Nucleus accumbens (tissue), 56 donors: ENCODE results near the gene ADGB.
"Not testable (repeated sequence)": the region's sequence is repeated elsewhere in the genome, so short reads cannot be mapped to it uniquely, and the experiment has no call there.

ENCODE experiments used
- DNase-seq, 56 donors: peaks; one replicate each; lab custom pipeline; 2025; lab: John Stamatoyannopoulos, UW

The ADGB gene

DNA sequence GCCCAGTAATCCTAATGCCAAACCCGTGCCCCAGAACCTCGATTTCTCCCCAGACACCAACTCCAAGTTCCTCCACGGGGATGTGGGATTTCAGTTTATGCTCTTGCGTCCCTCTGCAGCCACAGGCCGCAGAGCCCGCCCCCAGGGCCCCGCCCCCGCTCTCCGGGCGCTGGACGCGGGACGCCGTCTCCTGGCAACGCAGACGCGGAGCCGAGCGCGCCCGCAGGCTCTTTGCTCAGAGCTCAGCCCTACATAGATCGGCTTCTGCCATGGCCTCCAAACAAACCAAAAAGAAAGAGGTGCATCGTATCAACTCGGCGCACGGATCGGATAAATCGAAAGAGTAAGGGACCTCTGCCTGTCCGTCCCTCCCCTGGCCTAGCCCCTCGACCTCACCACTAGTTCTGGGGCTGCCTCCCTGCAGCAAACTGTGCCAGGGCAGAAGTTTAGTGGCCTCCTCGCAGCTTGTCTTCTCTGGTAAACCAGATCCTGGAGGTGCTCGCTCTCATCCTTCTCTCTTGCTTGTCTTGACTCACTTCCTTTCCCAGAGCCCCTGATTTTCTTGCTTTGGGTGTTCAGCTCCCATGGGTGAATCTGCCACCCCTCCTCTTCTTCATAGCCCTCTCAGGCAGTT lies at the start of gene ADGB:
Gene ADGB (plus strand): TSS at position 201 of the 634 bp plus-strand sequence. CDS start 69 bp downstream, at position 270.
- peak in 16 of 56 donors; percentile 1 to 51 (median 12) for DNase-seq

DNA sequence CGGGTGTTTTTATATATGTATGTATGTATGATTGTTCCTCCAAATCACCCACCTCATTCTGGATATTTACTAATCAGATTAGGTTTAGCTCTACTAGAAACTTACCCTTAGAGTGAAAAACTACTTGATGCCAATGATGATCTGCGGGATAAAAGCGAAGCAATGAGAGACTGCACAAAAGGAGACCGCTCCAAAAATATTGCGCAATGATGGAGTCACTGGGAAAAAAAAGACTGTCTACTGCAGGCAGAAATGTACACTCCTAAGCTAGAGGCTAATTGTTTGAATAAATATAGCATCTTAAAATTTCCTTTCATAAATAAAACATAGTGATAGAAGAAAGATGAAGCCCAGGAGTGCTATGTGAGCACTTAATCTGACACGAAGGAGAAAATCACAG lies 47.9 kb upstream of the ADGB start:
- no peak for DNase-seq

DNA sequence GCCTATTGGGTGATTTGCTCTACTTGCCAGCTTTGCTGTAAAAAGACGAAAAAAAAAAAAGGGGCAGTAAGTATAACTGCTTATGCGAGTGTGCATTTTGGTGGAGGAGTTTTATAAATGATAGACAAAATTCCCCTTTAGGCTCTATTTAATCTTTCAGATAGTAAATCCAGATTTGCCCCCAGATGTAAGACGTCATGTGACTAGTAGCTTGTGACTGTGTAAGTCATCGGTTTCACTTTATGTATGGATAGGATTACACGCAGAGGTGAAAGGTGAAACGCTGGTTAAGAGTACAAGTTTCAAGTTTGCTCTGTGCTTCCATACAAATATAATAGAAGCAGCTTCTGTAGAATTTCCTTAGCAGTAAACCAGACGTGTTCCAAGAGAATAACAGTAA lies 47.2 kb upstream of the ADGB start:
- DNase-seq, result no peak

DNA sequence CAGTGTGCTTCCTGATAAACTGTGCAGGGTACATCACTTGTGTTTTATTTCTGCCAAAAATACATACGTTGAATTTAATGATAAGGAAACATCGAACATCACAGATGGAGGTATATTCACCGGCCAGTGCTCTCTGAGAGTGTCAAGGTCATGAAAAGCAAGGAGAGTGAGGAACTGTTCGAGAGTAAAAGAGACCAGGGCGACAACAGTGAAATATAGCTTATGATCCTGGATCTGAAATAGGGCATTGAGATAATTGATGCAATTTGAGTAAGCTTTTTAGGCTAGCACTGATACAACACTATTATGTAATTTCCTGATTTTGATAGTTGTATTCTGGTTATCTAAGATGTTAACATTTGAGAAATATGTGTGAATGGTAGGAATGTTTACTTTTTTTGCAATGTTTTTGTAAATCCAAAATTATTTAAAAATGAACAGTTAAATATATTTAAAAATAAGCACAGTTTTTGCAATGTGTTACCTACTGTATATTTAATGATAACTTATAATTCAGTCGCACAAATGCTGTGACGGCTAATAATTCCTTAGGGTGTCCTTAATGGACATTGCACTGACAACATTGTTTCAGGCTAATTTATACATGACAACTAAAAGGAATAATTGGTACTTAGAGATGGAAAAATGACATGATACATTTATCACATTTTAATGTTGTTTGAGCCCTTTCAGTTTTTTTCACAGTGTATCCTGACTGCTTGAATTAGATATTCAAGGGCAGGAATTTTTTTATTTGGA lies 45.2 kb upstream of the ADGB start:
- no peak for DNase-seq

DNA sequence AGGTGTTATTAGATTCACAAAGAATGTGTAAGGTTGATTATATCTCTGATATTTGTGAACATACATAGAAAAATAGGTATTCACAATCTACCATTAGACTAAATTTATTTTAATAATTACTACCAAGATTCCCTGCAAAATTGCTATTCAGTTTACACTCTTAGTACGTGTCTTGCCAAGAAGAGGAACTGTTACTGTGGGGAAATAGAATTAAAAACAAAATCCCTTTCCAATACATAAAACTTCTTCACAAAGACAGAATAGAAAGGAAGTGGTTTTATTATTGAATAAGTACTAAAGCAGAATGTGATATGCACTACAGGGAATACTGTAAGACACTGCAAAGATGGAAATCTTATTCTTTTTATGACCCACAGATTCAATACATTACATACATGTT lies 38.2 kb upstream of the ADGB start:
- no peak for DNase-seq

DNA sequence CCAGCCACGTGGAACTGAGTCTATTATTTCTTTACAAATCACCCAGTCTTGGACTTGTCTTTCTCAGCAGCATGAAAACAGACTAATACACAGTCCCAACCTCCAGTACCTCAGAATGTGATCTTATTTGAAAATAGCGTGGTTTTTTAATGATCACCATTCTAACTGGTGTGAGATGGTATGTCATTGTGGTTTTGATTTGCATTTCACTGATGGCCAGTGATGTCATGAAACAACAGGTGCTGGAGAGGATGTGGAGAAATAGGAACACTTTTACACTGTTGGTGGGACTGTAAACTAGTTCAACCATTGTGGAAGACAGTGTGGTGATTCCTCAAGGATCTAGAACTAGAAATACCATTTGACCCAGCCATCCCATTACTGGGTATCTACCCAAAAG lies 32.1 kb upstream of the ADGB start:
- DNase-seq, result not testable (repeated sequence)

DNA sequence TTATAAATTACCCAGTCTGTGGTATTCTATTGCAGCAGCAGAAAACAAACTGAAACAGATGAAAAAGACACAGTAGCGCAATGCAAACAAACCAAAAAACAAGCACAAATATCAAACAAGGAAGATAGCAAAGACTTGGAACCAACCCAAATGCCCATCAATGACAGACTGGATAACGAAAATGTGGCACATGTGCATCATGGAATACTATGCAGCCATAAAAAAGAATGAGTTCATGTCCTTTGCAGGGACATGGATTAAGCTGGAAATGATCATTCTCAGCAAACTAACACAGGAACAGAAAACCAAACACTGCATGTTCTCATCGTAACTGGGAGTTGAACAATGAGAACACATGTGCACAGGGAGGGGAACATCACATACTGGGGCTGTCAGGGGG lies 30.2 kb upstream of the ADGB start:
- DNase-seq, result not testable (repeated sequence)

DNA sequence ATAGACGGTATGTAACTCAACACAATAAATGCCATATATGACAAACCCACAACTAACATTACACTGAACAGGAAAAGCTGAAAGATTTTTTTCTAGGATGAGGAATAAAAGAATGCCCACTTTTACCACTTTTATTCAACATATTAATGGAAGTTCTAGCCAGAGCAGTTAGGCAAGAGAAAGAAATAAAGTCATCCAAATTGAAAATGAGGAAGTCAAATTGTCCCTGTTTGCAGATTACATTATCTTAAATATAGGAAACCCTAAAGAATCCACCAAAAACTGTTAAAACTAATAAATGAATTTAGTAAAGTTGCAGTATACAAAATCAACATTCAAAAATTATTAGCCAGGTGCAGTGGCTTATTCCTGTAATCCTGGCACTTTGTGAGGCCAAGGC lies 24.6 kb upstream of the ADGB start:
- DNase-seq, result no peak

DNA sequence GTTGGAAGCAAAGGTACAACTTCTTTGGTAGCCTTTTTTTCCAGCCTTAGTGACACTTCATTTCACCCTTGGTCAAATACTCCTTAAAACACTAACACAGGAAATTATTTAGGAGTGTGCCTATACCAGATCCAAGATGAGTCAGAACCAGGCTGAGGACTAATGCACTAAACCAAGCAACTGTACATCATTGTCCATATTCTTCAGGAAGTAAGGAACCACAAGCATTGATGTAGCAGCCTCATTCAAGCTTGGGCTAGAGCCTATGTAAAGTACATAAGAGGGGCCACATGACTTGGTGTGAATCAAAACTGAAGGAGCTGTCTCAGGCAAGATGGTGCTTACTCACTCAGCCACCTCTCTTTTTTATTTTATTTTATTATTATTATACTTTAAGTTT lies 20.7 kb upstream of the ADGB start:
- no peak for DNase-seq

DNA sequence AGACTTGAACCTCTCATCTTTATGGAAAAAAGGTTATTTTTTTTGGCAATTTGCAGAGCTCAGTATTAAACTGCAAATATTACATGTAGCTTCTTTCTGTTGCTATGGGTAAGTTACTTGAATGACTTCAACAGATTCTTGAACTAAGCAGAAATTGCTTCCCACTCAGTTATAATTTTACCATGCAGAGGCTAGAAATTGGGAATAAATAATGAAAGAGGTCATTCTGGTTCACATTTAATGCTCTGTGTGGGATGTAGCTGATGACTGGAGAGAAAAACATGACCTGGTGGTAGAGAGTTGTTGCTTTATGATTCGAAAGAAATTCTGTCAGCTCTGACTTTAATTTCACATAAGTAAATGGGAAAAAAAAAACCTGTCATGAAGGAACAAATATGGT lies 16.8 kb upstream of the ADGB start:
- DNase-seq, result no peak

DNA sequence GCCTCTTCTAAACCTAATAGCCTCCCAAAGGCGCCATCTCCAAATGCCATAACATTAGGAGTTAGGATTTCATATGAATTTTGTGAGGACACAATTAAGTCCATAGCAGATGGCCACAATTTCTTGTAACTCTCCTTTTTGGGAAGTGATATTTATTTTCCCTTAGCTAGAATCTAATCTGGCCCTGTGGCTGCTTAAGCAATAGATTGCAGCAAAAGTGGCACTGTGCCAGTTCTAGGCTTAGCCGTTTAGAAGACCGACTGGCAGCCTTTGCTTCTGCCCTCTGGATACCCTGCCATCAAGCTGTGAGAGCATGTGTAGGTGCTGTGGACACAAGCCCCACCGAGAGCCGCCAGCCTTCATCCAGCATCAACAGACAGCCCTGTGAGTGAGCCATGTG lies 15.9 kb upstream of the ADGB start:
- DNase-seq, result peak in 6 of 56 donors; percentile 1 to 34 (median 7)

DNA sequence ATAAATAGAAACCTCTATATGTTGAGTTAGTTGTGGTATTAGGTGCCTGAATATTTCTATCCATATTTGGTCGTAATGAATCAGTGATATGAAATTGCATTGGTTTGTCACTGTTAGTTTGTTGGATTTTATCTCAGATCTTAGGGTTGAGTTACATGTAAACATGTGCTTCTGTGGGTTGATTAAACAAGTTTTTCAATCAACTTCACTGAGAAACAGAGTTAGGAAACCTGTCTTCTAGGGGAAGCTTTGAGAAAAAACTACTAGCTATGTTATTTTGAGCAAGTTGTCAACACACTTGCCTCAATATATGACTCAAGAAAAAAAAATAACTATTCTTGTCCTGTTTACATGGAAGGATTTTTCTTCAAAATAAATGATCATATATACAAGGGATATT lies 14.8 kb upstream of the ADGB start:
- DNase-seq, result no peak

DNA sequence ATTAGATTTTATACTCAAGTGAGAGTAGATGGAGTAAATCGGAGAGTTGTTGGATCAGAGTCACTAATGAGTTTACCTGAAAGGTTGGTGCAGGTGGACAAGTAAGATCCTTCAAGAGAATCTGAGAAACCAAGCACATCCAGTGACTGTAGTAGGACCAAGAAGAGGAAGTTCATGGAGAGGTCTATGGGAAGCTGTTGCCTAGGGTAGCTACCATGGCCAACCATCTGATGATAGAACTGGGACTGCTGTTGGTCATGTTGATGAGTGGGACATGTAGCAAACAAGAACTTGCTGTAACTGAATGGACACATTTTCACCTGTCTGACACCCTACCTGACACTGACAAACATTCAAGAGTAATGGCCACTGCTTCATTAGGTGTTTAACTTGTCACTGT lies 11.3 kb upstream of the ADGB start:
- no peak for DNase-seq

DNA sequence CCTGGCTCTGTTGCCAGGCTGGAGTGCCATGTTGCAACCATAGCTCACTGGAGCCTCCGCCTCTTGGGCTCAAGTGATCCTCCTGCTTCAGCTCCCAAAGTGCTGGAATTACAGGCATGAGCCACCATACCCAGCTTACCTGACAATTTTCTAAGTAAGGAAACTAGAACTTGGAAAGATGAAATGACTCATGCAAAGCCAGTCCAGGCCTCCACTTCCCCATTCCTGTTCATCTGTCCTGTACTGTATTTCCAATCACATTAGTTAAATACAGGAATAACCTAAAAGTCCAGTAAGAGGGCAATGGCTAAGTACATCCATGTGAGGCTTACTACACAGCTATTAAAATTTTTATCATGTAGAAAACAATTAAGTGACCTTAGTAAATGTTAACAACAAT lies 8.3 kb upstream of the ADGB start:
- DNase-seq, result no peak

DNA sequence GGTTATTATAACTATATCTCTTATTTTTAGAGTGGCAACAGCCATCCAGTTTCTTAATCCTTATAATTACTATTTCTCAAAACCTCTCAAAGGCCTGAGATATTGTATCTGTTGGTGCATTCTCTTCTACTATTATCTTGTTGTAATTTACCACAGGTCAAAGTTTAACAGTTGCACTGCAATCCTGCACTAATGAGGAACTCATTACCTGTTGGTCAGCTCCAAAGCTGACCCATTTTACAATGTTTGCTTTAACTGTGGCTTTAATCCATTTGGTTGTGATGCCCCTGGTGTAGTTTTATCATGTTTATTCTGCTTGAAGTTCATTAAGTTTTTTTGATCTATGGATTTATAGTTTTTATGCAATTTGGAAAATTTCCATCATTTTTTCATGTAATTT lies 6.3 kb upstream of the ADGB start:
- no peak for DNase-seq

DNA sequence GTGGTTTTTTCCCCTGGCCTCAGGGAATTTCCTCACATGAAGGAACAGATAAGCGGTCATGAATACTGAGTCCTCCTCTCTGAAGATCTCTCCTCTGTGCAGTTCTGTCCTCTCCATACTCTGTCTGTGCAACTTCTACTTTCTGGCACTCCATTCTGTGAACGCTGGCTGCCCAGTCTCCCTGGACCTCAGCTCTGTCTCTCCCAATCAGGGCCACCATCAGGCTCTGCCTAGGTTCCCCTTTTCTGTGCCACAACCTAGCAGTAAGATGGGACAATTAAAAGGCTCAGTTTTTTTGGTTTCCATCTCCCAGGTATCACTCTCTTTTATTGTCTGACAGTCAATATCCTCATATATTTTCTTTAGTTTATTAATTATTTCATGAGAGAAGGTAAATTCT lies 4.8 kb upstream of the ADGB start:
- peak in 4 of 56 donors; percentile 3 to 15 (median 8) for DNase-seq

DNA sequence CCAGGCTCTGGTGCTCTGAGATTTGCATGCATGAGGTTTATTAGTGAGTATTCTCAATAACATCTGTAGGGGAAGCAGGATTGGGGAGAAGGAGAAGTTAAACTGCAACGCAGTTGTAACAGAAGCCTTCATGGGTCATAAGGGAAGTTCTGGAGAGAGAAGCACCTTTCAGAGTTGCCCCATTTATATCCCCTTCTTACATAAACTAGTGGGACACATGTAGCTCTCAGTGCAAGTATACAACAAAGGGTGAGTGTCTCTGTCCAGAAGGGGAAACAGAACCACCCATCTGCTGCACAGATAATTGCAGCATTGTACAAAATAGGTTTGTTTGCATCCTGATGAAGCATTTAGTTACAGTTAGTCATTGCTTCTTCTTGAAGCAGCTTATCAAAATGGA lies 4.3 kb upstream of the ADGB start:
- no peak for DNase-seq

DNA sequence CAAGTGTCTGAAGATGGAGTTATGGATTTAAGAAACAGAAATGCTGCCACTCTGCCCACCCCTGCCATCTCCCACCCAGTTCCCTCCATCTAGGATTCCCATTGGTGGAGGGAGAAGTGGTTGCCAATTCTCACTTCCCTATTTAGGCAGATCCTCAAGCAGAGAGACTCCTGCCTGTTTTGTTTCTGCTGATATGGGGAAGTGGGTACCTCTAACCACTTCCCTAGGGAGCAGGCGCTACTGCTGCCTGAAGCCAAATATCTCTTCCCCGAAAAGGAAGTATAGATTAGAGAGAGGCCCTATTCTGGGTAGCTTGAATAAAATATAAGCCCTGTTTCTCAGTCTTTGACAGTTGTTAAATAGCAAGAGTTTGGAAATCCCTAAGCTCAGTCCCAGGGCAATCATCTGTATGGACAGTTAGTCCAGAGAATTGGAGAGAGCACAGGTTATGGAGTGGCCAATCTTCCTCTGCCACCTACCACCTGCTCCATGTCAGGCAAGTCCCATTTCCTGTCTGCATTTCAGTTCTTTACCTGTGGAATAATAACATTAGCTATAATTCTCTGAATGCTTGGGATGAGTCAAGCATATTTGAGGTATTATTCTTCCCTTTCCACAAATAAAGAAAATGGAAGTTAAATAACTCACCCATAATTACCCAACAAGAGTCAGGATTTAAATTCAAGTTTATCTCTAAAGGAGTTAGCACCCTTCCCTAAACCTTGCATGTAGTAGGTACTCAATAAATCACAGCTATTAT lies 2.6 kb upstream of the ADGB start:
- DNase-seq, result peak in 5 of 56 donors; percentile 2 to 16 (median 12)

DNA sequence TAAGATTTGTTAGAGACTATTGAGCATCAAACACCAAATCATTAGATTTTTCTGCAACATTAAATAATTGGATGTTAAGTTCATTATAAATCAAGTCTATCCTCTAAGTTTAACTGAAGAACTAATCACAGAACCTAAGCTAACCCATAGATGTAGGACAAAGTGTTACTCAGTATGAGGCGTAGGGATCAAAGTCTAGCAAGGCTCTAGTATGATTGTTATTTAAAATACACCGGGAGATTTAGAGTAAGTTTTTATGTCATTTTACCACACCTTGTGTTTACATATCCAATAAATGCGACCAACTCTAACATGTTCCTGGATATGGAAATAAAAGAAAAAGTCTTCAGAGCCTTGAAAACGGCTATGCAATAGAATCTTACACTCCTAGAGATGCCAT lies 2.6 kb downstream of the ADGB start:
- no peak for DNase-seq

DNA sequence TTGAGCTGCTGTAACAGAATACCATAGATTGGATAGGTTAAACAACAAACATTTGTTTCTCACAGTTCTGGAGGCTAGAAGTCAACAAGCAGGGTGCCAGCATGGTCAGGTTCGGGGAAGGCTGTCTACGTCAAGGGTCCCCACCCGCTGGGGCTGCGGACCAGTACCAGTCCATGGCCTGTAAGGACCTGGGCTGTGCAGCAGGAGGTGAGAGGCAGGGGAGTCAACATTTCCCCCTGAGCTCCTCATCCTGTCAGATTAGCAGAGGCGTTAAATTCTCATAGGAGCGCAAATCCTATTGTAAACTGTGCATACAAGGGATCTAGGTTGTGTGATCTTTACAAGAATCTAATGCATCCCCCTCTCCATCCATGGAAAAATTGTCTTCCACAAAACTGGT lies 3.8 kb downstream of the ADGB start:
- DNase-seq, result no peak

DNA sequence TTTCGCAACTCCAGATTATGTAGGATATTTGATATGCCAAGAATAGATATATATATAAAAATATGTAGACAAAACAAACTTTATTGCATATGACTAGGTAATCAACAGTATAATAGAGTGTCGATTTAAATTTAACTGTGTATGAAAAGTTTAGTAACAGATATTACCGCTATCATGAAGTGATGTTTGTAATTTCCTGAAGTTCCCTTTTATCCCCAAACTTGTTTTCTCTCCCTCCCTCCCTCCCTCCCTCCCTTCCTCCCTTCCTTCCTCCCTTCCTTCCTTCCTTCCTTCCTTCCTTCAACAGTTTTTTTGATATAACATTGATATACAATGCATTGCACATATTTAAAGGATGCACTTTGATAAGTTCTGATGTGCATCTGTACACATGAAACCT lies 15.2 kb downstream of the ADGB start:
- DNase-seq, result no peak

DNA sequence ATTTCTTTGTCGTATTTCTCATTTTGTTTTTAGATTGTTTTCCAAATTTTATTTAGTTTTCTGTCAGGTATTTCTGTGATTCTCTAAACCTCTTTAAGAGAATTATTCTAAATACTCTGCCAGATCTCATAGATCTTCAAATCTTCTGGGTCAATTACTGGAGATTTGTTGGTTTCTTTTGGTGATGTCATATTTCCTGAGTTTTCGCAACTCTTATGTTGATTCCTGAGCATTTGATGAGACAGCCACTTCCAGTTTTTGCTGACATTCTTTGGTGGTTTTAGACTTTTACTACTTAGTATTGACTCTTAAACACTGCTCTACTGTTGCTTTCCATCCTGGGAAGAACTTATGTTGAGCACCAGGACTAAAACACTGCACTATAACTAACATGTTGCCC lies 21.9 kb downstream of the ADGB start:
- no peak for DNase-seq
